HTR-8/SVneo (cell line): ENCODE data around the gene TPH2.
A peak's percentile ranks its signal among the peaks of the same experiment; 100 is the strongest.

Source experiments
- DNase-seq: peaks from one replicate; pipeline ENCODE4 v3.0.0; 2011; ENCODE audit warnings: low spot score, mixed read lengths; ENCODE audit not compliant: insufficient read length
- FAIRE-seq: peaks from 2 replicates; lab custom pipeline; 2011; peaks lifted over from hg19 to GRCh38; lab: Jason Lieb, UNC

The TPH2 gene

DNA sequence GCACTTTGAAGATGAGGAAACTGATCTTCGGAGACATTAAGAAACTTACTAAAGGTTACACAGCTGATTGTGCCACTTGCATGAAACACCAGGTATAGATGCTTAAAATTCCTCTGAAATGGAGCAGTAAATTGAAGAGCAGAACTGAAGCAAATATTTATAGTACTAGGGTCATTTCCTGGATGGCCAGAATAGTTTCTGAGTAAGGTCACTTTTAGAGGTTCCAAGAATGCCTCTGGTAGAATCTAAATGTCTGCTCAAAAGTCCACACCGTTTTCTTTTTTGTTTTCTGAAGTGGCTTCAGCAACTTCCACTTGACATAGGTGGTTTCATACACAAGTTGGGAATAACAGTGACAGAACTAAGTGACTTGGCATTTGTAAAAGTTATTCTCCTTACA, 19.4 kb downstream of the TPH2 start:
- DNase-seq (peak; percentile 9), FAIRE-seq (no peak)

- FAIRE-seq = no peak
- DNase-seq = no peak
These were observed 19.8 kb downstream of the TPH2 start for GRCh38 chr12:71958457-71958856.

- DNase-seq (no peak), FAIRE-seq (no peak)
These were observed 20.4 kb downstream of the TPH2 start for GRCh38 chr12:71958993-71959578.

- DNase-seq = no peak
- no peak for FAIRE-seq
These were observed 28.6 kb downstream of the TPH2 start for GRCh38 chr12:71967211-71967610.

DNA sequence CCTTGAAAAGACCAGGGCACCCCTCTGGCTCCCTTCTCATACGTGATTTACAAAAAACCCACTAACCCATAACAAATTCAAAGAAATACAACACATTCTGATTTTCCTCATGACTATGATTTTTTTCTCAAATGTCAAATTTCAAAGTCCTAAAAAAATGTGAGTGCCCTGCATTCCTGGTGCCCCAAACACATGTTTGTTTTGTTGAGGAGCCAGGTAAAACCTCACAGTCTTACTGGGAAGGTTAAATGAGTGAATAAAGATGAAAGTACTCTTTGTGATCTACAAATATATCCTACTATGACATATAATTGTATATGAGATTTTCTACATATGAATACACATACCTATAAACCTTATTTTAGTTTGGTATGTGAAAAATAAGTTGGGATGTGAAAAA, 30.7 kb downstream of the TPH2 start:
- DNase-seq = no peak
- FAIRE-seq = no peak

DNA sequence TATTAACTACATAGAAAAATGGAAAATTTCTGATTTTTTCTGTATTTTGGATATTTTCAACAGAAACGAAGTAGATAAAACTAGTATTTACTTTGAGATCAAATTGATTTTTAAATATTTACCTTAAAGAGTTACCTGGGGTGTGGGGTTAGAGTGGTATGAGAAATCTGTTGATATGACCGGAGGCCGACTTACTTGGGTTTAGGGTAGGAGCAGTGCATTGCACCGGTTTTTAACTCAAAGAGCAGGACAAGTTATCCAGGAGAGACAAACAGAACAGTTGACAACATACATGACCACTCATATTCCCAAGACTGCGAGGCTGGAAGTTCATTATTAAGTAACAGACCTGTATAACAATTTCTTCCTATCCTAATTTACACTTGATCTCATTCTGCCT, 31.4 kb downstream of the TPH2 start:
- DNase-seq (no peak), FAIRE-seq (no peak)

DNA sequence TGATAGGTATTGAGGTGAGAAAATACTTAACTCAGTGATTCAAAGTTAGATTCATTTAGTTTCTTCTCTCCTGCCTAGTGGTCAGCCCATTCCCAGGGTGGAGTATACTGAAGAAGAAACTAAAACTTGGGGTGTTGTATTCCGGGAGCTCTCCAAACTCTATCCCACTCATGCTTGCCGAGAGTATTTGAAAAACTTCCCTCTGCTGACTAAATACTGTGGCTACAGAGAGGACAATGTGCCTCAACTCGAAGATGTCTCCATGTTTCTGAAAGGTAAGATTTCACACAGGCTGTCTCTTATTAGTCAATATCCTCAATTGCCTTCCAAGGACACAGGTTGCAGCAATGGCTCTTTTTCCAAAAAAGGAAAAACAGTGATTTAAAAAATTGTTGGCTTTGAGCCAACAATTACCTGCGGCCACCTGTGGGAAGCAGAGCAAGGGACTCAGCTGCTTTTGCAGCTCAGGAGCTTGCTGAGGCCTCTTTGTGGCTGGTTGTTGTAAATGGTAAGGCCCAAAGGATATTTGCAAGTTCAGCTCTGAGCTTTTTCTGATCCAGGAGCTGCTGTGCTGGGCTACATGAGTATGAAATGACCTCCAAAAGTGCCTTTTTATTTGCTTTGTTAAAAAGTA, 33.9 kb downstream of the TPH2 start:
- FAIRE-seq (no peak), DNase-seq (no peak)

- FAIRE-seq (no peak), DNase-seq (no peak)
These were observed 35.0 kb downstream of the TPH2 start for GRCh38 chr12:71973687-71974086.

- no peak for FAIRE-seq
These were observed 41.9 kb downstream of the TPH2 start for GRCh38 chr12:71980538-71980937.

DNA sequence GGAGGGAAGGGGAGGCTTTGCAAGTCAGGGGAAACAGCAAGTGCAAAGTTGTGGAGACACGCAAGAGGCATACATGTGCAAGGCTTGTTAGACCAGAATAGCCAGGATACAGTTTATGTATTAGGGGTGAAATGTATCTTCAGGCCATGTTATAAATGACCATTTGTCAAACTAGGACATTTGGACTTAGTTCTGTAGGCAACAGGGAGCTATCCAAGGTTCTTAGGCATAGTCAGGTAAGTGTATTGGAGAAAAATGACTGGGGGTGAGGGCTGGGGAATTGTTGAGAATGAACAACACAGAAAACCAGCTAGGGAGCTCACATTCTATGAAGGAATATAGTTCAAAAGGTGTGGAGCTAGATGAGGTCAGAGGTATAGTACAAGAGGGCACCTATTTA, 42.5 kb downstream of the TPH2 start:
- DNase-seq (no peak), FAIRE-seq (no peak)

More at GRCh38 chr12:71980538-71980937, 41.9 kb downstream of the TPH2 start:
- no peak for DNase-seq

- FAIRE-seq = no peak
These were observed 56.1 kb downstream of the TPH2 start for GRCh38 chr12:71994715-71995114.

GRCh38 chr12:71999795-72000194, 61.1 kb downstream of the TPH2 start:
- DNase-seq = no peak

More at GRCh38 chr12:71994715-71995114, 56.1 kb downstream of the TPH2 start:
- no peak for DNase-seq

DNA sequence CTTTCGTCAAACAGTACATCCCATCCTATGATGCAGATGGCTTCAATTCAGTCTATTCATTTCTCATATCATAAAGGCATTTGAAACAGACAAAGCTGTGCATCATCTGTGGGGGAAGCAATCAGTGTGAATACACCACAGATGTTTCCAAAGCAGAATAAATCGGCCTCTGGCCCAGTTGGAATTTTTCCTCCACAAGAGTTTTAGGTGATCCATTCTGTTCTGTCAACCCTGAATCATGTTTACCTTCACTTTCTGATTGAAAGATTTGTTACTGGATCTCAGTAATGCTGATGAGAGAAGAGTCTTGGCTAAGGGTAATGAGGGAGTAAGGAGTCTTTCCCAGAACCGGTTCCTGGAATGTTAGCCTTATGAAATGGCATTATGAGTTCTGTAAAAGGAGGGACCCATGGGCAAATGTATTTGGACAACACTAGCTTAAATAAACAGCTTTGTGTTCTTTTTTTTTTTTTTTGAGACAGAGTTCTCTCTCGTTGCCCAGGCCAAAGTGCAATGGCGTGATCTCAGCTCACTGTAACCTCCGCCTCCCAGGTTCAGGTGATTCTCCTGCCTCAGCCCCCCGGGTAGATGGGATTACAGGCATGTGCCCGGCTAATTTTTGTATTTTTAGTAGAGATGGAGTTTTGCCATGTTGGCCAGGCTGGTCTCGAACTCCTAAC, 62.5 kb downstream of the TPH2 start:
- FAIRE-seq (no peak), DNase-seq (no peak)

More at GRCh38 chr12:71999795-72000194, 61.1 kb downstream of the TPH2 start:
- FAIRE-seq = no peak

DNA sequence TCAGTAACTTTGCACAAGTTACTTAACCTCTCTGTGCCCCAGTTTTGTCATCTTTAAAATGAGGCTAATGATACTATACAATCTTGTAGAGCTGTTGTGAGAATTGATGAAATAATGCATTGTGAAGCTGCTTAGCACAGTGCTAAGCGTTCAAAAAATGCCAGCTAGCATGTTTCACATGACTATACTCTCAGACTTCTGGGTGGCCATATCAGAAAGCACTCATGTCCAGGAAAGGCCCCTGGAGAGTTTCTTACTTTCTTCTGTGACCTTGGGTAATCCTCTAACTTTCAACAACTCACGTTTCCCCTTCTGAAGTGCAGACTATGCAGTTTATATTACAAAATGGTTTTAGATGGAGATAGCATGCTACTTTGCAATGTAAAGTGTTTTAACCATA, 68.1 kb downstream of the TPH2 start:
- no peak for FAIRE-seq

GRCh38 chr12:72010356-72010755, 71.7 kb downstream of the TPH2 start:
- DNase-seq (no peak), FAIRE-seq (no peak)

More for the DNA sequence above, 68.1 kb downstream of the TPH2 start:
- DNase-seq = no peak

GRCh38 chr12:72011374-72011773, 72.7 kb downstream of the TPH2 start:
- no peak for FAIRE-seq

GRCh38 chr12:72012874-72013273, 74.2 kb downstream of the TPH2 start:
- no peak for FAIRE-seq
- no peak for DNase-seq

More at GRCh38 chr12:72011374-72011773, 72.7 kb downstream of the TPH2 start:
- DNase-seq = no peak

- DNase-seq (no peak), FAIRE-seq (no peak)
These were observed 77.2 kb downstream of the TPH2 start for GRCh38 chr12:72015895-72016294.

- DNase-seq (peak; percentile 48), FAIRE-seq (peak; percentile 86)
These were observed 78.5 kb downstream of the TPH2 start for GRCh38 chr12:72017054-72017651.

GRCh38 chr12:72018036-72018435, 79.4 kb downstream of the TPH2 start:
- FAIRE-seq = no peak
- no peak for DNase-seq

DNA sequence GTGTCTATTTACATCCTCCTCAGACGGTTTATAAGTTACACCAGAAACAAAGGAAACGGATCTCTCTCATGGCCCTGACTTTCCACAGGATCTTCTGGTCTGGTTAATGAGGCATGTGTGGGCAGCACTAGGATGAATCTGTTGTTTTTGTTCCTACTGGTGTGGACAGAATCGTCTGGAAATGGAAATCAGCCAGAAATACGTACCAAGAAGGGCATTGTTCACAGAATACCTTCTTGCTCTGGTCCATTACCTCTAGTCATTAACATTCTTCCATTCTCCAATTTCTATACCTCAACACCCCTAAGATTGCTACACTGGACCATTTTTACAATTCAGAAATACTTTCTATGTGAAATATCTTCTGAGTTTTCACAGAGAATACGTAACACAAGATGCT, 86.0 kb downstream of the TPH2 start:
- FAIRE-seq (no peak), DNase-seq (no peak)
